ENCODE measurements around the gene FCHO2. TPM values are rescaled to one million over a fixed set of nuclear protein-coding genes. Genes with fewer than 3 reads are reported as not detected.
A peak's percentile ranks its signal among the peaks of the same experiment; 100 is the strongest.

The FCHO2 gene
- total RNA-seq, 1 experiment from 2014 or later, result 5.1 TPM

DNA sequence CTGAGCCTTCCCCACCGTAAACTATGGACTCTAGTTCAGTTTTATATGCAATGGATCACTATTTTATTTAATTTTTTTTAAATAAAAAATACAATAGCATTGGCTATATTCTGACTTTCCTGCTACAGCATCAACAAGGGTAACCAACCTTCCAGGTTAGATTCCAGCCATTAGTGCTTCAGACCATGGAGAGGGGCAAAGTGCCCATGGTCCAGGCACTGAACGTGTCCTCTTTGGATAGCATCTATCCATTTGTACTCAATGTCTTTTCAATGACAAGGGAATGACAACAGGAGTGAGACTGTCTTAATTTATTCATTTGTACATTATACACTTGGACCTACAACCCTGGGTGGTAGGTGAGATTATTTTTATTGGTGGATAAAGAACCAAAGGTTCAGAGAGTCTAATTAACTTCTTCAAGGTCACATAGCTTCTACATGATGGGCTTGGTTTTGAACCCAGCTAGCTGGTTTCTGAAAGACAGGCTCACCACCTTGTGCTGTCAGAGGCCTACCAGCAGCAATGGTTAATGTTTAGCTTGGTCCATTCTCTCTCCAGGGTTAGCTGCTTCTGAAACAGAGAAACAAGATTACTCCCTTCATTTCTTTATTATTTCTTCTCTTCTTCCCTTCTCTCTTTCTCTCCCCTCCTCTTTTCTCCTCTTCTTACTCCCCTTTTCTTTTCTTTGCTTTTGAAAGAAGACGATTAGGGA lies 176.0 kb downstream of the FCHO2 start:
- Histone ChIP-seq H3K27ac (ENCODE audit: low read length) (no peak overlapping the region), H4K20me1 (ENCODE audit: insufficient read depth, low read depth, low read length) (no peaks in the 10 kb centered on the region), H3K27me3 (ENCODE audit: low read length) (no peaks in the 10 kb centered on the region), H3K9me2 (replicated peaks; ENCODE audit: insufficient read depth, low read length) (no peaks in the 10 kb centered on the region), H3K4me2 (ENCODE audit: low read depth, low read length, poor library complexity, severe bottlenecking) (no peak overlapping the region), H3K79me2 (ENCODE audit: low read length) (no peaks in the 10 kb centered on the region), H3K9me3 (ENCODE audit: low read length) (no peaks in the 10 kb centered on the region), H3K4me1 (ENCODE audit: low read length) (peaks cover 2% of the 10 kb centered on the region), H3K4me3 (ENCODE audit: low read length) (no peak overlapping the region), H2AFZ (ENCODE audit: low read length) (no peak overlapping the region), H3K9ac (ENCODE audit: low read length) (no peak overlapping the region), H3K36me3 (ENCODE audit: insufficient read depth, low read length) (no peaks in the 10 kb centered on the region)
- DNase-seq, result no peak

DNA sequence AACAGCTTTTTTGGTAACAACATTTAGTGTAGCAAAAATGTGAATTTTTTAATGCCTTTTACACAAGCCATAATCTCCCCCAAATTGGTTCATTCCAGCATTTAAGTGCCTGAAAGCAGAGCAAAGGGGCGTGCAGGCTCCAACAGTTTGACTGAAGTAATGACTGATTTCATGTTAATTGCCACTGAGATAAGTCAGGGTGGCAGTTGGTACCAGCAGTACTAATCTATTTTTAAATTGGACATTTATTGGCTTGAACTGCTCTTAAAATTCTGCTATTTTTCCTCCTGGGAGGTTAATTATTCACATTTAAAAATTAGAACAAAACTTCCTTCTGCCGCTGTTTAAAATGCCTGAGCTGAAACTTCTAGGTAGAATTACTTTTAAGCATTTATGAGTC lies 176.9 kb downstream of the FCHO2 start:
- DNase-seq, result no peak
- Histone ChIP-seq H3K27ac (ENCODE audit: low read length) (no peak overlapping the region), H3K4me3 (ENCODE audit: low read length) (no peak overlapping the region), H4K20me1 (ENCODE audit: insufficient read depth, low read depth, low read length) (no peaks in the 10 kb centered on the region), H3K4me1 (ENCODE audit: low read length) (no peaks in the 10 kb centered on the region), H3K4me2 (ENCODE audit: low read depth, low read length, poor library complexity, severe bottlenecking) (no peak overlapping the region), H2AFZ (ENCODE audit: low read length) (no peak overlapping the region), H3K9ac (ENCODE audit: low read length) (no peak overlapping the region), H3K79me2 (ENCODE audit: low read length) (no peaks in the 10 kb centered on the region), H3K27me3 (ENCODE audit: low read length) (no peaks in the 10 kb centered on the region), H3K9me3 (ENCODE audit: low read length) (no peaks in the 10 kb centered on the region), H3K9me2 (replicated peaks; ENCODE audit: insufficient read depth, low read length) (no peaks in the 10 kb centered on the region), H3K36me3 (ENCODE audit: insufficient read depth, low read length) (no peaks in the 10 kb centered on the region)

DNA sequence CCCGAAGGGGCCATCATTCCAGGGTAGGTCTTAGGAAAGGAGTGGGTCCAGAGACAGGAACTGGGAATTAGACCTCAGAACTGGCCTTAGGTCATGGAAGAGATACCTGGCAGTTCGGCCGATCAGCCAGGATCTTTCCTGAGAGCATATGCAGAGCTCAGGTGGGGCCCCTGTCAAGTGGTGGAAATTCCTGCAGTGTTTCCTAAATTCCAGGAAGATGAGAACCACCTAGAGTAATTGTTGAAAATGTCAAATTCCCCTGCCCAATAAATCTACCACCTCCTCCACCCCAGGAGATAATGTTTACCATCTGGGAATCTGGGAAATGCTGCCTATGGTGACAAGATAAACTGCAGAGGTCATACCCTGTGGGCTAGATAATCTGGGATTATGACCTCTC lies 179.2 kb downstream of the FCHO2 start:
- no peak for DNase-seq

DNA sequence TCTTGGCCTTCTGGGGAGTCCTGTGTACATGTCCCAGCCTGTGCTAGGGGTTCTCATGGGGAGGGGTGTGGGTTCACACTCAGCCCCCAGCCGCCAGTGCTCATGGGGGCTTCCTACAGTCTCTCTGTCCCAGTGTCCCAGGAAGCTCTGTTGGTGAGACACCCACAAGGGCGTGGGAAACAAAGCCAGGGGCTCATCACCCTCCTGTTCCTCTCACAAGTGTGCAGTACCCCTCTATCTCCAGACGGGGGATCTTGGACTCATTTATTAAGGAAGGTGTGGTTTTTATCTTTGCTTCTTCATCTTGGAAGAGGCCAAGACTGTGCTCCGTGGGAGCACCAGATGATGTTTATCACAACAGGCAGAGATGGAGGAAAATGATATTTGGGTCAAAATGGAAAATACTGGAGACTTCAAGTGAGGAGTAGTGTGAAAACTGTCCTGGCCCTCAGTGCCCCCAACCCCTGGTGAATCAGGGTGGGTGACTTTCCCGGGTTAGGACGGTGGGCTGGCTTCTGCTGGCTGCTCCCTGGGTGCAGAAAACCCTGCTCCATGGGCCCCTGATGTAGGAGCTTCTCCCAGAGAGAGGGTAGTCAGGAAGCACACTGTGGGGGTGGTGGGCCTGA lies 179.7 kb downstream of the FCHO2 start:
- Histone ChIP-seq H4K20me1 (ENCODE audit: insufficient read depth, low read depth, low read length) (no peaks in the 10 kb centered on the region), H3K4me3 (ENCODE audit: low read length) (no peak overlapping the region), H3K79me2 (ENCODE audit: low read length) (no peaks in the 10 kb centered on the region), H3K9ac (ENCODE audit: low read length) (no peak overlapping the region), H3K27me3 (ENCODE audit: low read length) (no peaks in the 10 kb centered on the region), H2AFZ (ENCODE audit: low read length) (no peak overlapping the region), H3K9me3 (ENCODE audit: low read length) (no peaks in the 10 kb centered on the region), H3K27ac (ENCODE audit: low read length) (no peak overlapping the region), H3K9me2 (replicated peaks; ENCODE audit: insufficient read depth, low read length) (no peaks in the 10 kb centered on the region), H3K4me2 (ENCODE audit: low read depth, low read length, poor library complexity, severe bottlenecking) (no peak overlapping the region), H3K36me3 (ENCODE audit: insufficient read depth, low read length) (no peaks in the 10 kb centered on the region), H3K4me1 (ENCODE audit: low read length) (no peaks in the 10 kb centered on the region)
- DNase-seq, result peak; percentile 74

More for the DNA sequence above, 179.2 kb downstream of the FCHO2 start:
- H3K79me2 ChIP-seq (ENCODE audit: low read length), result no peaks in the 10 kb centered on the region
- no peak overlapping the region for H2AFZ ChIP-seq (ENCODE audit: low read length)
- no peak overlapping the region for H3K4me3 ChIP-seq (ENCODE audit: low read length)
- H3K9ac ChIP-seq (ENCODE audit: low read length), result no peak overlapping the region
- H3K27me3 ChIP-seq (ENCODE audit: low read length), result no peaks in the 10 kb centered on the region
- H3K9me2 ChIP-seq (replicated peaks; ENCODE audit: insufficient read depth, low read length), result no peaks in the 10 kb centered on the region
- H3K27ac ChIP-seq (ENCODE audit: low read length), result no peak overlapping the region
- no peaks in the 10 kb centered on the region for H3K4me1 ChIP-seq (ENCODE audit: low read length)
- no peaks in the 10 kb centered on the region for H3K36me3 ChIP-seq (ENCODE audit: insufficient read depth, low read length)
- H4K20me1 ChIP-seq (ENCODE audit: insufficient read depth, low read depth, low read length), result no peaks in the 10 kb centered on the region
- H3K9me3 ChIP-seq (ENCODE audit: low read length), result no peaks in the 10 kb centered on the region
- no peak overlapping the region for H3K4me2 ChIP-seq (ENCODE audit: low read depth, low read length, poor library complexity, severe bottlenecking)

DNA sequence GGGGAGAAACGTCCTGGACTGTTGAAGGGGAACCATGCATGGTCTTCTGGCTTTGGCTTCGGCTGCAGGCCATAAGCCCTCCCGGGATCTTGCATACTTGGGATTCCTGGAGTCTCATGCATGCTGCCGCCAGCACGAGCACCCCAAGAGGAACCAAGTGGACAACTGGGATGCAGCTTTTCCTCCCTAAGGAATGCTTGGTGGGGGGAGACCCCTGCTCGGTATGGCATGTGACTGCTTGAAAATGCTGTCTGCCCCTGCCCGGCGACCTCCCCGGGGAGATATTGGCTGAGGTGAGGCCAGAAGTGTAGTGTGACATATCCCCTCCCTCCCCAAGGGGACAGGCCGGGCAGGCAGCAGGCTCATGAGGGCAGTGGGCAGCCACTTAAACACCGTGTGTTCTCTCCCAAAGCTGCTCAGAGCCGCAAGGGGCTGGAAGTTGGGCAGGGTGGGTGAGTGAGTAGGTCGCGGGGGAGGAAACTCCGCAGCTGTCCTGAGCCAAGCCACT lies 180.3 kb downstream of the FCHO2 start:
- Histone ChIP-seq H3K27me3 (ENCODE audit: low read length) (no peaks in the 10 kb centered on the region), H3K36me3 (ENCODE audit: insufficient read depth, low read length) (no peaks in the 10 kb centered on the region), H3K4me2 (ENCODE audit: low read depth, low read length, poor library complexity, severe bottlenecking) (no peak overlapping the region), H4K20me1 (ENCODE audit: insufficient read depth, low read depth, low read length) (no peaks in the 10 kb centered on the region), H3K9ac (ENCODE audit: low read length) (no peak overlapping the region), H3K79me2 (ENCODE audit: low read length) (no peaks in the 10 kb centered on the region), H3K27ac (ENCODE audit: low read length) (no peak overlapping the region), H3K9me3 (ENCODE audit: low read length) (no peaks in the 10 kb centered on the region), H3K4me1 (ENCODE audit: low read length) (no peaks in the 10 kb centered on the region), H3K9me2 (replicated peaks; ENCODE audit: insufficient read depth, low read length) (no peaks in the 10 kb centered on the region), H2AFZ (ENCODE audit: low read length) (no peak overlapping the region), H3K4me3 (ENCODE audit: low read length) (no peak overlapping the region)
- DNase-seq, result no peak

DNA sequence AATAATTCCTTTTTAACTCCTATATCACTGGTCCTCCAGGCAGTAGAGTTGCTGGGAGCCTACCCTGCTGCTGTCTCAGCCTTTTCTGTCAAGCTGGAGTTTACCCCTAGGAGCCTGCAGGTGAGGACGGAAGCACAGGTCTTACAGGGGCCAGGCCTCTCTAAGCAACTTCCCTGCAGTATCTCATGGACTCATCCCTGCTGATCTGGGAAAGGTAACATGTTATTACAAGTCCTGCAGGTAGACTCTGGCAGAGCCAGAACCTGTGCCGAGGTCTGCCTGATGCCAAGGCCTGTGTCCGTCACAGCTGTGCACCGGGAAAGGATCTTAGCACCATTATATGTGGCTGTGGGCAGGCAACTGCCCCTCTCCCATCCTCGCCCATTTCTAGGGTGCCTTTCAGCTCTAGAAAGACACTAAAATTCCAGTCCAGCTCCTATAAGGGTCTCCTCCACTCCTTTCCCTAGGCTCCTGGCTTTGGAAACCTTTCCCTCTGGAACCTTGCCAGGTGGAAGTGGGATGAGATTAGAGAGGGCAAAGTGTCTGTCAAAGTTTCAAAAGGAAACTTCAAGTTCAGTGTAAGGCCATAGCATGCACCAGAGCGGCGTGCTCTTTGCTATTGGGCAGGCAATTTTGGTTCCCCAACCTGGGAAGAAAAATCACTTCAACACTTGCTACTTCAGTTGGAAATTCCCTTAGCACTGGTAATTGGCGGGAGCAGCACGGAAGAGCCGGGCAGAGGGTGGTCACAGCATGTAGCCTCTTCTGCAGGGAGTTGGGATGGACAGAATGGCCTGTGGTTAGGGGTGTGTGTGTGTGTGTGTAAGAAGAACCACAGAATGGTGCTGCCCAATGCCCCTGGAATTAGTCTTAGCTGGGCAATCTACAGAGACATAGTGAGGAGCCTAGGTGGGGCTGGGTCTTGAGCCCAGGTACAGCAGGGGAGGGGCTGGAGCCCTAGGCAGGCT lies 182.0 kb downstream of the FCHO2 start:
- no peak overlapping the region for H3K9ac ChIP-seq (ENCODE audit: low read length)
- no peaks in the 10 kb centered on the region for H3K36me3 ChIP-seq (ENCODE audit: insufficient read depth, low read length)
- H3K27ac ChIP-seq (ENCODE audit: low read length), result no peak overlapping the region
- no peaks in the 10 kb centered on the region for H4K20me1 ChIP-seq (ENCODE audit: insufficient read depth, low read depth, low read length)
- H3K27me3 ChIP-seq (ENCODE audit: low read length), result no peaks in the 10 kb centered on the region
- H3K9me2 ChIP-seq (replicated peaks; ENCODE audit: insufficient read depth, low read length), result no peaks in the 10 kb centered on the region
- DNase-seq, result no peak
- H3K4me3 ChIP-seq (ENCODE audit: low read length), result no peak overlapping the region
- H3K4me2 ChIP-seq (ENCODE audit: low read depth, low read length, poor library complexity, severe bottlenecking), result no peak overlapping the region
- no peaks in the 10 kb centered on the region for H3K4me1 ChIP-seq (ENCODE audit: low read length)
- no peaks in the 10 kb centered on the region for H3K9me3 ChIP-seq (ENCODE audit: low read length)
- no peak overlapping the region for H2AFZ ChIP-seq (ENCODE audit: low read length)
- no peaks in the 10 kb centered on the region for H3K79me2 ChIP-seq (ENCODE audit: low read length)

DNA sequence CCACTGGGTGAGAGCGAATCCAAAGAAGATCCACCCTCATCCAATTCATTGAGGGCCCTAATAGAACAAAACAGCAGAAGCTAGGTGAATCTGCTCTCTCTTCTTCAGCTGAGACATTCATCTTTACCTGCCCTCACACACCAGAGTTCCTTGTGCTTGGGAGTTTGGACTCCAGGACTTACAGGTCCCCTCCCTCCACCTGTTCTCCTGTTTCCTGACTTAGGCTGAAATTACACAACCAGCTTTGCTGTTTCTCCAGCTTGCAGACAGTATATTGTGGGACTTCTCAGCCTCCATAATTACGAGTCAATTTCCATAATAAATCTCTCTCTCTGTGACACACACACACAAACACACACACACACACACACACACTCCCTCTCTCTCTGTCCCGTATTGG lies 183.6 kb downstream of the FCHO2 start:
- Histone ChIP-seq H3K27me3 (ENCODE audit: low read length) (no peaks in the 10 kb centered on the region), H3K79me2 (ENCODE audit: low read length) (no peaks in the 10 kb centered on the region), H3K36me3 (ENCODE audit: insufficient read depth, low read length) (no peaks in the 10 kb centered on the region), H4K20me1 (ENCODE audit: insufficient read depth, low read depth, low read length) (no peaks in the 10 kb centered on the region), H3K4me2 (ENCODE audit: low read depth, low read length, poor library complexity, severe bottlenecking) (no peak overlapping the region), H3K4me3 (ENCODE audit: low read length) (no peak overlapping the region), H3K9ac (ENCODE audit: low read length) (no peak overlapping the region), H3K9me2 (replicated peaks; ENCODE audit: insufficient read depth, low read length) (no peaks in the 10 kb centered on the region), H3K9me3 (ENCODE audit: low read length) (no peaks in the 10 kb centered on the region), H2AFZ (ENCODE audit: low read length) (no peak overlapping the region), H3K4me1 (ENCODE audit: low read length) (no peaks in the 10 kb centered on the region), H3K27ac (ENCODE audit: low read length) (no peak overlapping the region)
- no peak for DNase-seq
